Measurements from ENCODE around the gene SLIT3. TPM values are rescaled to one million over a fixed set of nuclear protein-coding genes. Genes with fewer than 3 reads are reported as not detected.

SLIT3 gene
- total RNA-seq, 1 experiment from 2014 or later = 0.92 TPM

DNA sequence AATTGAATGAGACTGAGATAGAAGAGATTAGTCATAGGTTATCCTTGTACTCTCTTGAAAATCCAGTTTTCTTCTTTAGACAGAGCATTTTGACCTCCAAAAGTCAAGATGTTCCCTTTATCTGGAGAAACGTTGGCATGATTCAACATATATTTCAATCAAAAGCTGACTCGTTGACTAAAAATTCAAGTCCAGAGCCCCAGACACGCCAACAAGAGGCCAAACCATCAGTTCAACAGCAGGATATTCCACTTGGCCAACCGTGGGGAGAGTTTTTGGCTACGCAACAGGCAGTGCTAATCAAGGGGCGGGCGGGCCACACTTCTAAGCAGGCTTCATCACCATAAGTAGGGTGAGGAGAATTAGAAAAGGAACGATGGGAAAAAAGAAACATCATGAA lies 119.1 kb downstream of the SLIT3 start:
- Histone ChIP-seq H3K9me3 (ENCODE audit: control insufficient read depth, low read depth, low read length) (no peaks in the 10 kb centered on the region), H3T11ph (ENCODE audit: low read length) (no peak overlapping the region), H3K4ac (ENCODE audit: low read depth, low read length) (no peak overlapping the region), H3K79me2 (ENCODE audit: insufficient read depth, low read length) (no peaks in the 10 kb centered on the region), H2BK15ac (ENCODE audit: low read depth, low read length) (no peak overlapping the region), H4K91ac (ENCODE audit: insufficient read length, low read depth, low read length) (no peak overlapping the region), H3K4me2 (ENCODE audit: insufficient read depth, insufficient read length, low read length) (no peak overlapping the region), H2AK5ac (ENCODE audit: insufficient read length, low read length) (no peak overlapping the region), H3K18ac (ENCODE audit: insufficient read length, low read depth, low read length) (no peak overlapping the region), H2BK20ac (ENCODE audit: low read depth, low read length, poor library complexity, severe bottlenecking) (no peak overlapping the region), H2BK120ac (ENCODE audit: low read depth, low read length, poor library complexity, severe bottlenecking) (no peak overlapping the region), H4K20me1 (ENCODE audit: control insufficient read depth, insufficient read depth, insufficient read length) (no peaks in the 10 kb centered on the region), H3K23me2 (ENCODE audit: insufficient read length, low read depth, low read length, poor library complexity, severe bottlenecking) (no peaks in the 10 kb centered on the region), H4K8ac (replicated peaks; ENCODE audit: insufficient read length, low read depth, low read length) (no peak overlapping the region), H3K4me1 (ENCODE audit: insufficient read depth, low read length) (no peaks in the 10 kb centered on the region; the same call in 1 of the 2 replicates), H2BK5ac (ENCODE audit: insufficient read length, low read length) (no peak overlapping the region), H4K5ac (ENCODE audit: insufficient read length, low read depth, low read length) (no peak overlapping the region), H3K9ac (ENCODE audit: extremely low read depth, insufficient read length, low read length) (no peak overlapping the region), H3K23ac (ENCODE audit: insufficient read length, low read depth, low read length) (no peak overlapping the region), H3K79me1 (ENCODE audit: insufficient read depth, low read depth, low read length, poor library complexity, severe bottlenecking) (no peaks in the 10 kb centered on the region), H2BK12ac (ENCODE audit: insufficient read length, low read depth, low read length) (no peak overlapping the region), H3K27me3 (ENCODE audit: insufficient read depth, low read length) (no peaks in the 10 kb centered on the region), H3K56ac (ENCODE audit: insufficient read length, low read depth, low read length) (no peak overlapping the region), H3K27ac (ENCODE audit: insufficient read length, low read depth, low read length) (no peak overlapping the region), H3K14ac (ENCODE audit: insufficient read depth, low read length) (no peak overlapping the region), H2AFZ (ENCODE audit: low read length) (no peak overlapping the region)
- Mint-ChIP-seq H3K4me3 (no peak overlapping the region), H3K9me3 (no peaks in the 10 kb centered on the region), H3K27ac (no peak overlapping the region), H3K36me3 (ENCODE audit: insufficient read depth in 1 of 3, low read depth in 3 of 3) (no peaks in the 10 kb centered on the region), H3K27me3 (ENCODE audit: low read depth) (peaks cover 5% of the 10 kb centered on the region; the same call in 1 of the 2 replicates), H3K4me1 (peaks cover 16% of the 10 kb centered on the region in 2 experiments)
- TF ChIP-seq, protein P1, sequence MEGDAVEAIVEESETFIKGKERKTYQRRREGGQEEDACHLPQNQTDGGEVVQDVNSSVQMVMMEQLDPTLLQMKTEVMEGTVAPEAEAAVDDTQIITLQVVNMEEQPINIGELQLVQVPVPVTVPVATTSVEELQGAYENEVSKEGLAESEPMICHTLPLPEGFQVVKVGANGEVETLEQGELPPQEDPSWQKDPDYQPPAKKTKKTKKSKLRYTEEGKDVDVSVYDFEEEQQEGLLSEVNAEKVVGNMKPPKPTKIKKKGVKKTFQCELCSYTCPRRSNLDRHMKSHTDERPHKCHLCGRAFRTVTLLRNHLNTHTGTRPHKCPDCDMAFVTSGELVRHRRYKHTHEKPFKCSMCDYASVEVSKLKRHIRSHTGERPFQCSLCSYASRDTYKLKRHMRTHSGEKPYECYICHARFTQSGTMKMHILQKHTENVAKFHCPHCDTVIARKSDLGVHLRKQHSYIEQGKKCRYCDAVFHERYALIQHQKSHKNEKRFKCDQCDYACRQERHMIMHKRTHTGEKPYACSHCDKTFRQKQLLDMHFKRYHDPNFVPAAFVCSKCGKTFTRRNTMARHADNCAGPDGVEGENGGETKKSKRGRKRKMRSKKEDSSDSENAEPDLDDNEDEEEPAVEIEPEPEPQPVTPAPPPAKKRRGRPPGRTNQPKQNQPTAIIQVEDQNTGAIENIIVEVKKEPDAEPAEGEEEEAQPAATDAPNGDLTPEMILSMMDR (conservative IDR thresholded peaks at IDR 0.05) = no peak
- no peak for DNase-seq
- WGBS (ENCODE audit: extremely low coverage, insufficient read length, low lambda C conversion rate) = no CpG with 5 or more reads among the region's 8 CpGs
